Neural progenitor cell (in vitro differentiated cells): Measurements from ENCODE around the gene AK4.

ENCODE experiments used
- CTCF ChIP-seq: fragments of 200-600 bp; sonication (generic); IDR thresholded peaks from 2 replicates; pipeline ENCODE4 v1.5.1; 2017; ENCODE audit warnings: antibody characterized with exemption, mild to moderate bottlenecking
- EZH2 ChIP-seq: fragments of 200-600 bp; sonication (generic); IDR thresholded peaks from 2 replicates; pipeline ENCODE4 v1.6.1; 2017; ENCODE audit warnings: antibody characterized with exemption, mild to moderate bottlenecking, moderate library complexity
- EZH2phosphoT487 ChIP-seq: fragments of 200-600 bp; sonication (generic); IDR thresholded peaks from 2 replicates; pipeline ENCODE4 v1.6.1; 2017; ENCODE audit warnings: antibody characterized with exemption

GRCh38 chr1:65157546-65157941, 9.5 kb downstream of the AK4 start:
- no peak for TF ChIP-seq CTCF
- no peak for TF ChIP-seq EZH2phosphoT487
- no peak for TF ChIP-seq EZH2
